GM12878 (cell line): ENCODE data around the gene UMAD1. TPM values are rescaled to one million over a fixed set of nuclear protein-coding genes. Genes with fewer than 3 reads are reported as not detected.

Experiments
- ATAC-seq: fragments of 200-7000 bp; cut with Tn5 transposase; 3 replicates; pipeline ENCODE4 v1.9.1; 2020; ENCODE audit warnings: mild to moderate bottlenecking, moderate library complexity
- BruUV-seq: library from RNA; stranded (reverse); fragments of 400-500 nt; replicated peaks from 2 replicates; lab custom pipeline; 2021; lab: Mats Ljungman, UMichigan
- CTCF ChIA-PET: fragments of 300-600 bp; sonication (Branson Sonifier 250); formaldehyde crosslinking; extraction: SDS; loops from one replicate; lab custom pipeline; 2021; ENCODE audit warnings: inconsistent platforms; lab: Yijun Ruan, JAX
- POLR2A ChIA-PET: fragments of 350-600 bp; formaldehyde crosslinking; extraction: SDS; loops from one replicate; lab custom pipeline; 2021; ENCODE audit warnings: inconsistent platforms; lab: Charles Lee
- RAD21 ChIA-PET: fragments of 300-600 bp; sonication (Branson Sonifier 250); formaldehyde crosslinking; loops from one replicate; lab custom pipeline; 2023; ENCODE audit warnings: antibody characterized with exemption; ENCODE audit not compliant: unreplicated experiment; lab: Charles Lee
- SMC1A ChIA-PET: fragments of 300-600 bp; sonication (Branson Sonifier 250); formaldehyde crosslinking; loops from one replicate; lab custom pipeline; 2023; ENCODE audit not compliant: unreplicated experiment, uncharacterized antibody; lab: Charles Lee
- DNase-seq: peaks from one replicate; pipeline ENCODE4 v3.0.0-alpha.2; 2011; ENCODE audit warnings: low read depth, low spot score
- FAIRE-seq: peaks from 3 replicates; lab custom pipeline; 2011; peaks lifted over from hg19 to GRCh38; lab: Jason Lieb, UNC
- H2AFZ ChIP-seq: 2 replicates; pipeline ENCODE4 v1.6.0; 2011; ENCODE audit warnings: low read depth, low read length, control low read depth; ENCODE audit not compliant: control insufficient read depth
- H3K27ac ChIP-seq: 2 replicates; pipeline ENCODE4 v1.5.1; 2011; ENCODE audit warnings: control low read depth; ENCODE audit not compliant: control insufficient read depth, insufficient read depth
- H3K27me3 ChIP-seq, 2 experiments: replicated peaks in 1 of 2; 2 replicates each; pipeline versions ENCODE4 v1.6.0 to v1.6.1; 2011; ENCODE audit warnings: low read length in 1 of 2; ENCODE audit not compliant: control insufficient read depth in 2 of 2, insufficient read depth in 2 of 2
- H3K36me3 ChIP-seq, 2 experiments: 2 replicates each; pipeline ENCODE4 v1.5.1; 2011; ENCODE audit warnings: low read length in 1 of 2; ENCODE audit not compliant: control insufficient read depth in 2 of 2, insufficient read depth in 2 of 2
- H3K4me1 ChIP-seq: 2 replicates; pipeline ENCODE4 v1.6.1; 2011; ENCODE audit warnings: mild to moderate bottlenecking, low read length, moderate library complexity, mixed read lengths; ENCODE audit not compliant: control insufficient read depth, insufficient read depth
- H3K4me2 ChIP-seq: 2 replicates; pipeline ENCODE4 v1.6.0; 2011; ENCODE audit warnings: control low read depth; ENCODE audit not compliant: control insufficient read depth, insufficient read depth
- H3K4me3 ChIP-seq: fragments of 200-600 bp; sonication (generic); 2 replicates; pipeline ENCODE4 v1.5.1; 2016
- H3K79me2 ChIP-seq: 2 replicates; pipeline ENCODE4 v1.6.0; 2011; ENCODE audit warnings: low read length; ENCODE audit not compliant: control insufficient read depth, insufficient read depth
- H3K9ac ChIP-seq: 2 replicates; pipeline ENCODE4 v1.8.0; 2011; ENCODE audit warnings: low read length, control low read depth, mixed read lengths; ENCODE audit not compliant: control insufficient read depth, insufficient read depth
- H3K9me3 ChIP-seq: replicated peaks from 3 replicates; pipeline ENCODE4 v1.5.1; 2011; ENCODE audit warnings: mild to moderate bottlenecking, low read length; ENCODE audit not compliant: control insufficient read depth, insufficient read depth
- H4K20me1 ChIP-seq: 2 replicates; pipeline ENCODE4 v1.6.0; 2011; ENCODE audit not compliant: control insufficient read depth, insufficient read depth
- EED ChIP-seq: sonication (generic); IDR thresholded peaks from 2 replicates; pipeline ENCODE4 v1.6.1; 2016; ENCODE audit warnings: antibody characterized with exemption, low read depth
- HCFC1 ChIP-seq: fragments of 150-350 bp; IDR thresholded peaks from 2 replicates; pipeline ENCODE4 v1.6.1; 2014; ENCODE audit warnings: low read length
- MTA3 ChIP-seq: IDR thresholded peaks from 2 replicates; pipeline ENCODE4 v1.6.1; 2012; ENCODE audit warnings: low read length, inconsistent platforms, borderline replicate concordance
- POU2F2 ChIP-seq: IDR thresholded peaks from 3 replicates; pipeline ENCODE4 v1.6.1; 2011; ENCODE audit warnings: low read depth, mild to moderate bottlenecking, low read length, borderline replicate concordance
- RB1 ChIP-seq: fragments of 450-650 bp; formaldehyde crosslinking; IDR thresholded peaks from 2 replicates; pipeline ENCODE4 v1.6.1; 2017; ENCODE audit warnings: mild to moderate bottlenecking, borderline replicate concordance
- SIX5 ChIP-seq: IDR thresholded peaks from 2 replicates; pipeline ENCODE4 v1.6.1; 2011; ENCODE audit warnings: mild to moderate bottlenecking, low read depth, low read length, moderate library complexity; ENCODE audit not compliant: severe bottlenecking
- SREBF2 ChIP-seq: IDR thresholded peaks from 2 replicates; pipeline ENCODE4 v1.6.1; 2012; ENCODE audit warnings: mild to moderate bottlenecking, low read length
- STAT1 ChIP-seq: fragments of 450-650 bp; conservative IDR thresholded peaks from 2 replicates; pipeline ENCODE4 v1.6.1; 2014; ENCODE audit warnings: antibody characterized with exemption, mild to moderate bottlenecking
- SUZ12 ChIP-seq: fragments of 200-600 bp; sonication (generic); IDR thresholded peaks from one replicate; pipeline ENCODE4 v1.6.1; 2018; ENCODE audit warnings: antibody characterized with exemption, mild to moderate bottlenecking; ENCODE audit not compliant: unreplicated experiment
- TAF1 ChIP-seq: IDR thresholded peaks from 2 replicates; pipeline ENCODE4 v1.6.1; 2011; ENCODE audit warnings: mild to moderate bottlenecking, low read depth, low read length, borderline replicate concordance
- YBX1 ChIP-seq: fragments of 450-650 bp; IDR thresholded peaks from 2 replicates; pipeline ENCODE4 v1.6.1; 2016; ENCODE audit warnings: antibody characterized with exemption
- ZSCAN29 ChIP-seq: fragments of 450-650 bp; IDR thresholded peaks from 2 replicates; pipeline ENCODE4 v1.6.1; 2017; ENCODE audit warnings: mild to moderate bottlenecking, moderate library complexity
- WGBS: methylation state at CpG from one replicate; pipeline ENCODE4 v1.1.6; 2016; ENCODE audit warnings: low lambda C conversion rate; ENCODE audit not compliant: insufficient replicate concordance, insufficient coverage; ENCODE audit errors: missing lambda C conversion rate; 5-methylcytosine and 5-hydroxymethylcytosine counted together
- in situ Hi-C: fragments of 300-500 bp; cut with MboI; formaldehyde crosslinking; loops from 9 replicates; pipeline ENCODE4 v1.14.3; 2018; ENCODE audit warnings: mixed read lengths
- intact Hi-C: fragments of 100-400 bp; cut with micrococcal nuclease; formaldehyde crosslinking; loops from one replicate; pipeline ENCODE4 v1.14.2; 2022; ENCODE audit not compliant: unreplicated experiment
- polyA plus RNA-seq, 11 experiments: library from polyadenylated mRNA; depleted of rRNA in 4 of 11; unstranded in 6 of 11; stranded (reverse) in 5 of 11; fragments of >200 nt; fragmentation: Nextera tagmentation in 4 of 11; fragmentation: Illumina TruSeq in 1 of 11; extraction: Ambion mirVana in 4 of 11; extraction: Trizol in 1 of 11; gene quantifications; 1 replicate in 1 of 11; 2 replicates in 10 of 11; pipeline versions ENCODE4 v1.2.1 to v1.2.3, GENCODE V29; 2011 to 2016; ENCODE audit warnings: inconsistent platforms in 2 of 11, missing spikeins in 2 of 11, low read depth in 1 of 11
- total RNA-seq, 4 experiments: library from RNA; depleted of rRNA in 3 of 4; stranded (reverse); fragments of >200 nt in 3 of 4; fragmentation: Illumina TruSeq in 1 of 4; extraction: Trizol in 1 of 4; gene quantifications; 2 replicates each; pipeline versions ENCODE4 v1.2.1 to v1.2.3, GENCODE V29; 2013 to 2021
- TF ChIP-seq, protein P1 (sequence below): fragments of 450-650 bp; IDR thresholded peaks from 2 replicates; pipeline ENCODE4 v1.6.1; 2017; ENCODE audit warnings: mild to moderate bottlenecking, moderate library complexity
- TF ChIP-seq, protein P2 (sequence below): fragments of 450-650 bp; IDR thresholded peaks from 2 replicates; pipeline ENCODE4 v1.6.1; 2017; ENCODE audit warnings: borderline replicate concordance
- TF ChIP-seq, protein P3 (sequence below): fragments of 450-650 bp; IDR thresholded peaks from 2 replicates; pipeline ENCODE4 v1.6.1; 2018; ENCODE audit warnings: mild to moderate bottlenecking, low read depth, moderate library complexity; ENCODE audit not compliant: partially characterized antibody

The UMAD1 gene
- total and polyA plus RNA-seq, 10 of the 15 experiments (the other 5 are each of a cell fraction or from before 2014, with no cell fraction given), result 6.0 to 28.6 (median 9.3) TPM

DNA sequence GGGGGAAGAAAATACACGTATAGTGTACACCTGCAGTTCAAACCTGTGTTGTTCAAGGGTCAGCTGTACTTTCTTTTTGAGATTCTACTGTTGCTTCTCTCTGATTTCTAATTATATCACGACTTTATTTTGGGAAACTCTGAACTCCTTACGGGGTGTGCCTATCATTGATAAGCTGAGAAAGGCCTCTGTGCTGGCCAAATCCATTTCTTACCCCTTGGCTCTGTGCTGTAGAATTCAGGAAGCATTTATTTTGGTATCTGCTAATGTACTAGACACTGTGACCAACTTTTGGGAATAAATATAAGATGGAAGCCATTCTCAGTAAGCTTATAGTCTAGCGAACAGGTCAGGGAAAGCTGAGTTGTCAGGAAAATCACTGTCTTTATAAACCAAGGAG, 104.7 kb downstream of the UMAD1 start:
- no peak for DNase-seq
- WGBS, result 88% methylated on average over 4 of the region's 4 CpGs
- Histone ChIP-seq H3K27ac (no peak overlapping the region), H4K20me1 (no peaks in the 10 kb centered on the region), H3K36me3 (no peaks in the 10 kb centered on the region), H3K9ac (no peak overlapping the region), H3K27me3 (no peaks in the 10 kb centered on the region), H3K4me3 (no peak overlapping the region), H2AFZ (no peak overlapping the region), H3K79me2 (no peaks in the 10 kb centered on the region), H3K4me2 (no peak overlapping the region), H3K9me3 (no peaks in the 10 kb centered on the region), H3K4me1 (no peaks in the 10 kb centered on the region)
- RAD21 ChIA-PET, result interaction anchor here (0.7 to 1.5 kb wide), 4 partner anchors 16 to 64 kb away, joined by 3 to 6 read pairs (median 4); no protein-coding TSS in a partner anchor
- no peak for TF ChIP-seq SREBF2
- no peak for TF ChIP-seq ZSCAN29
- no peak for TF ChIP-seq YBX1
- TF ChIP-seq POU2F2, result no peak
- TF ChIP-seq, protein P1, sequence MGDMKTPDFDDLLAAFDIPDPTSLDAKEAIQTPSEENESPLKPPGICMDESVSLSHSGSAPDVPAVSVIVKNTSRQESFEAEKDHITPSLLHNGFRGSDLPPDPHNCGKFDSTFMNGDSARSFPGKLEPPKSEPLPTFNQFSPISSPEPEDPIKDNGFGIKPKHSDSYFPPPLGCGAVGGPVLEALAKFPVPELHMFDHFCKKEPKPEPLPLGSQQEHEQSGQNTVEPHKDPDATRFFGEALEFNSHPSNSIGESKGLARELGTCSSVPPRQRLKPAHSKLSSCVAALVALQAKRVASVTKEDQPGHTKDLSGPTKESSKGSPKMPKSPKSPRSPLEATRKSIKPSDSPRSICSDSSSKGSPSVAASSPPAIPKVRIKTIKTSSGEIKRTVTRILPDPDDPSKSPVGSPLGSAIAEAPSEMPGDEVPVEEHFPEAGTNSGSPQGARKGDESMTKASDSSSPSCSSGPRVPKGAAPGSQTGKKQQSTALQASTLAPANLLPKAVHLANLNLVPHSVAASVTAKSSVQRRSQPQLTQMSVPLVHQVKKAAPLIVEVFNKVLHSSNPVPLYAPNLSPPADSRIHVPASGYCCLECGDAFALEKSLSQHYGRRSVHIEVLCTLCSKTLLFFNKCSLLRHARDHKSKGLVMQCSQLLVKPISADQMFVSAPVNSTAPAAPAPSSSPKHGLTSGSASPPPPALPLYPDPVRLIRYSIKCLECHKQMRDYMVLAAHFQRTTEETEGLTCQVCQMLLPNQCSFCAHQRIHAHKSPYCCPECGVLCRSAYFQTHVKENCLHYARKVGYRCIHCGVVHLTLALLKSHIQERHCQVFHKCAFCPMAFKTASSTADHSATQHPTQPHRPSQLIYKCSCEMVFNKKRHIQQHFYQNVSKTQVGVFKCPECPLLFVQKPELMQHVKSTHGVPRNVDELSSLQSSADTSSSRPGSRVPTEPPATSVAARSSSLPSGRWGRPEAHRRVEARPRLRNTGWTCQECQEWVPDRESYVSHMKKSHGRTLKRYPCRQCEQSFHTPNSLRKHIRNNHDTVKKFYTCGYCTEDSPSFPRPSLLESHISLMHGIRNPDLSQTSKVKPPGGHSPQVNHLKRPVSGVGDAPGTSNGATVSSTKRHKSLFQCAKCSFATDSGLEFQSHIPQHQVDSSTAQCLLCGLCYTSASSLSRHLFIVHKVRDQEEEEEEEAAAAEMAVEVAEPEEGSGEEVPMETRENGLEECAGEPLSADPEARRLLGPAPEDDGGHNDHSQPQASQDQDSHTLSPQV, result no peak
- TF ChIP-seq EED, result no peak
- no peak for TF ChIP-seq RB1
- TF ChIP-seq MTA3, result no peak
- TF ChIP-seq, protein P2, sequence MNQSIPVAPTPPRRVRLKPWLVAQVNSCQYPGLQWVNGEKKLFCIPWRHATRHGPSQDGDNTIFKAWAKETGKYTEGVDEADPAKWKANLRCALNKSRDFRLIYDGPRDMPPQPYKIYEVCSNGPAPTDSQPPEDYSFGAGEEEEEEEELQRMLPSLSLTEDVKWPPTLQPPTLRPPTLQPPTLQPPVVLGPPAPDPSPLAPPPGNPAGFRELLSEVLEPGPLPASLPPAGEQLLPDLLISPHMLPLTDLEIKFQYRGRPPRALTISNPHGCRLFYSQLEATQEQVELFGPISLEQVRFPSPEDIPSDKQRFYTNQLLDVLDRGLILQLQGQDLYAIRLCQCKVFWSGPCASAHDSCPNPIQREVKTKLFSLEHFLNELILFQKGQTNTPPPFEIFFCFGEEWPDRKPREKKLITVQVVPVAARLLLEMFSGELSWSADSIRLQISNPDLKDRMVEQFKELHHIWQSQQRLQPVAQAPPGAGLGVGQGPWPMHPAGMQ, result no peak
- TF ChIP-seq, protein P3, sequence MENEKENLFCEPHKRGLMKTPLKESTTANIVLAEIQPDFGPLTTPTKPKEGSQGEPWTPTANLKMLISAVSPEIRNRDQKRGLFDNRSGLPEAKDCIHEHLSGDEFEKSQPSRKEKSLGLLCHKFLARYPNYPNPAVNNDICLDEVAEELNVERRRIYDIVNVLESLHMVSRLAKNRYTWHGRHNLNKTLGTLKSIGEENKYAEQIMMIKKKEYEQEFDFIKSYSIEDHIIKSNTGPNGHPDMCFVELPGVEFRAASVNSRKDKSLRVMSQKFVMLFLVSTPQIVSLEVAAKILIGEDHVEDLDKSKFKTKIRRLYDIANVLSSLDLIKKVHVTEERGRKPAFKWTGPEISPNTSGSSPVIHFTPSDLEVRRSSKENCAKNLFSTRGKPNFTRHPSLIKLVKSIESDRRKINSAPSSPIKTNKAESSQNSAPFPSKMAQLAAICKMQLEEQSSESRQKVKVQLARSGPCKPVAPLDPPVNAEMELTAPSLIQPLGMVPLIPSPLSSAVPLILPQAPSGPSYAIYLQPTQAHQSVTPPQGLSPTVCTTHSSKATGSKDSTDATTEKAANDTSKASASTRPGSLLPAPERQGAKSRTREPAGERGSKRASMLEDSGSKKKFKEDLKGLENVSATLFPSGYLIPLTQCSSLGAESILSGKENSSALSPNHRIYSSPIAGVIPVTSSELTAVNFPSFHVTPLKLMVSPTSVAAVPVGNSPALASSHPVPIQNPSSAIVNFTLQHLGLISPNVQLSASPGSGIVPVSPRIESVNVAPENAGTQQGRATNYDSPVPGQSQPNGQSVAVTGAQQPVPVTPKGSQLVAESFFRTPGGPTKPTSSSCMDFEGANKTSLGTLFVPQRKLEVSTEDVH, result no peak
- no peak for TF ChIP-seq STAT1
- no peak for TF ChIP-seq HCFC1
- no peak for TF ChIP-seq TAF1
- TF ChIP-seq SIX5, result no peak
- no peak for TF ChIP-seq SUZ12
- CTCF ChIA-PET, result interaction anchor here (0.7 to 1.9 kb wide), 5 partner anchors 11 to 445 kb away, joined by 3 to 7 read pairs (median 3); no protein-coding TSS in a partner anchor
- POLR2A ChIA-PET, result interaction anchor here (1.1 to 1.3 kb wide), 2 partner anchors 9 to 12 kb away, joined by 3 read pairs; no protein-coding TSS in a partner anchor
- FAIRE-seq, result no peak
- in situ Hi-C loops, result no loop called here
- ATAC-seq, result no peak
- no TSS peak for BruUV-seq
- intact Hi-C loops, result no loop called here
- SMC1A ChIA-PET, result interaction anchor here (0.8 to 2.2 kb wide), 12 partner anchors 11 to 445 kb away, joined by 3 to 16 read pairs (median 3); no protein-coding TSS in a partner anchor
